ENCODE data around the gene KLHL24.
"Not testable (repeated sequence)": the region's sequence is repeated elsewhere in the genome, so short reads cannot be mapped to it uniquely, and the experiment has no call there.

The KLHL24 gene

GRCh38 chr3:183635431-183636220 lies at the start of gene KLHL24:
Gene KLHL24, plus strand, starts transcription at chr3:183635623. Its CDS starts 14,734 bp downstream, at chr3:183650357.
- peak; percentile 71 for DNase-seq

- DNase-seq = no peak
These were observed 48.9 kb upstream of the KLHL24 start for GRCh38 chr3:183586477-183586876.

DNA sequence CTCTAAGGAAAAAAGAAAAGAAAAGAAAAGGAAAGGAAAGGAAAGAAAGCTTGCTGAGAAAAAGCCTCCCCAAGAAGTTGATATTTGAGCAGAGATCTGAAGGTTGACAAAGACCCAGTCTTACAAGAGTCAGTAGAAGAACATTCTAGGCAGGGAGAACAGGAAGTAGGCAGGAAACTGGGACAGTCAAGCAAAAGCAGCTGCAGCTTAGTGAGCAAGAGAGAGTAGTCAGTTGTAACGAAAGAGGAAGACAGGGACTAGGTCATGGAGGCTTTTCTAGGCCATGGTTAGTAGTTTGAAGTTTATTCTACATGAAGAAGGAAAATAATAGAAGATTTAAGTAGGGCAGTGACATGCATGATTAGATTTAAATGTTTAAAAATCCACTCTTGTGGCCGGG lies 48.1 kb upstream of the KLHL24 start:
- no peak for DNase-seq

GRCh38 chr3:183590442-183590841 lies 45.0 kb upstream of the KLHL24 start:
- DNase-seq = no peak

GRCh38 chr3:183591881-183592521 lies 43.4 kb upstream of the KLHL24 start:
- DNase-seq = no peak

GRCh38 chr3:183592821-183593220 lies 42.6 kb upstream of the KLHL24 start:
- no peak for DNase-seq

DNA sequence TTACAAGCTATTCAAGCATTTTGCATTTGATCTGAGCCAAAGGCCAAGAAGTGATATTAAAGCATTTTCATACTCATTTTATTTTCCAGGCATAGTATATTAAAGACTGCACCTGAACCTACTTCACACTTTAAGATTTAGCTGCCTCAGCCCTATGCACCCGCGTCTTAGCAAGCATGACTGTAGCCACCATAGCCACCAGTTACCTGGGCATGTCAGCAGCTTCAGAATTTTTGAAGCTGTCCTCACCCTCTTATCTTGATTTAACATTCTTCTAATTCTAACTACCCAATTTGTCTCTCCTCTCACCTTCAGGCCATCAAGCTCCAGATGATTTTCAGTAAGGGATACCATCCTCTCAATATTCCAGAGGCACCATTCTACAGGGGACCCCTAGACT lies 40.8 kb upstream of the KLHL24 start:
- DNase-seq = no peak

GRCh38 chr3:183597959-183598358 lies 37.5 kb upstream of the KLHL24 start:
- DNase-seq = no peak

GRCh38 chr3:183611326-183611725 lies 24.1 kb upstream of the KLHL24 start:
- not testable (repeated sequence) for DNase-seq

DNA sequence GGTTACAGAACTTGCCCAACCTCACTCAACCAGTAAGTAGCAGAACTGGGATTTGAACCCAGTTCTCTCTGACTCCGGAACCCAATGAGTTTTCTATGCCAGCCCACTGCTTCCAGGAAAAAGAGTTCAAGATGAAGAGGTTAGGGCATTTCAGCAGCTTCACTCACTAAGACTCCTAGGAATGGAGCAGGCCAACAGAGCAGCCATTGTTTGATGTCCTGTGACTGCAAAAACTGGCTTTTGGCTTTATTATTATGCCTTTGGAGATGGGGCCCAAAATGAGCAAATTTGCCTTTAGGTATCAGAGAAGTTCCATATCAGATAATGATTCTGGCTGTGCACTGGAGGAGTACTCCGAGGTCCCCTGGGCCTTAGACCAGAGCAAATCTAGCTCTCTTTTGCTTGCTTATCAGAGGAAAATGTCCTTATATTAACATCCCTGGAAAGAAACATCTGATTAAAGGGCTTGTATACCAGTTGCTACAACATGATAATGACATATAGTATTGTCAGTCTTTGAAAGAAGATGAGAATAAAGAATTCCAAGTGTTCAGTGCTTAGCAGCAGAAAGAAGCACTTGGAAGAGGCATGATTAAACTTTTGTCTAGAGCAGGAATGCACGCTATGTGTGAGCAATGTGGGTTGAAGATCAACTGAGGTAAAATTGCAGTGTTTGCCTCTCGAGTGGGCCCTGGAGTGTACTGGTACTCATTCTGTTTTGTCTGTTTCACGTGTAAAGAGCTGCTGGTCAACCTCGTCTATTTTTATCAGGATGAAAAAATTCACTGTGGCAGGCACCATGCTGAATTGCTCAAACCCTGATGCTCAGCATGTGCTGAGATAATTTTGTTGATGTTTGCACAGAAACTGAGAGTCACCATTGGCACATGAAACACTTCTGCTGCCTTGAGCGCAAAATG lies 21.8 kb upstream of the KLHL24 start:
- no peak for DNase-seq

DNA sequence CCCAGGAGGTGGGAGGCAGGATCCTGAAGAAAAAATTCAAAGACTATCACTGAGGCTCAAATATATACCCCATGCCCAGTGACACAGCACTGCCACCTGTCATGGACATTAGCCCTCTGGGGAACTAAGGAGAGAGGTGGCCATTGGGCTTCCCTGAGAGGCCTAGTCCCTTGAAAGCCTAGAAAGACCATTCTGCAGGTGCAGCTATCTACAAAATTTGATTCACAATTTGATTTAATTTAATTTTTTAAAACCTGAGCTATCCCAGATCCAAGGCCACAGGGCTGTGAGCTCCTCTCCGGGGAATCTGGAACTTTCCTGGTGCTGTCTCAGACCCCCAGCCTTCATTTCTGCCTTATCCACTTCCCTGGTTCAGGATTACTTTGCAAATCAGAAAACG lies 16.9 kb upstream of the KLHL24 start:
- no peak for DNase-seq

DNA sequence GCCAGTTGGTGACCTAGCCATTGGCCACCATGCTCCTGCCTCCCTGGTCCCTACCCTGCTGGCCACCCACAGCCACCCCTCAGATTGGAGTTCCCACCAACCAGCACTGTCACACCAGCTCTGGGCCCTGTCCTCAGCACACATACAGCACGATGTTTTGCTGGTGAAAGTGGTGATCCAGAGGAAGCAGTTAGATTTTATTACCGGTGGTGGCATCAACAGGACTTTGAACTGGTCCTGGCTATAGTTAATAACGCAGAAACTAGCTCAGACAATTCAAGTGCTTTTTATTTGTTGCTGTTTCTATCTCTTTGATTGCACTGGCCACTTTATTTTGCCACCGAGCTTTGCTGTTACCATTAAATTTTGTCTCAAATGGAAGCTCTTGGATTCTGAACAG lies 16.4 kb upstream of the KLHL24 start:
- DNase-seq = no peak

GRCh38 chr3:183619624-183620251 lies 15.7 kb upstream of the KLHL24 start:
- DNase-seq = no peak

GRCh38 chr3:183620252-183620628 lies 15.2 kb upstream of the KLHL24 start:
- DNase-seq = peak; percentile 46

GRCh38 chr3:183622473-183622872 lies 12.9 kb upstream of the KLHL24 start:
- DNase-seq = not testable (repeated sequence)

GRCh38 chr3:183626877-183627594 lies 8.4 kb upstream of the KLHL24 start:
- no peak for DNase-seq

GRCh38 chr3:183629546-183630301 lies 5.7 kb upstream of the KLHL24 start:
- peak; percentile 79 for DNase-seq

- DNase-seq = no peak
These were observed 3.7 kb upstream of the KLHL24 start for GRCh38 chr3:183631715-183632114.

DNA sequence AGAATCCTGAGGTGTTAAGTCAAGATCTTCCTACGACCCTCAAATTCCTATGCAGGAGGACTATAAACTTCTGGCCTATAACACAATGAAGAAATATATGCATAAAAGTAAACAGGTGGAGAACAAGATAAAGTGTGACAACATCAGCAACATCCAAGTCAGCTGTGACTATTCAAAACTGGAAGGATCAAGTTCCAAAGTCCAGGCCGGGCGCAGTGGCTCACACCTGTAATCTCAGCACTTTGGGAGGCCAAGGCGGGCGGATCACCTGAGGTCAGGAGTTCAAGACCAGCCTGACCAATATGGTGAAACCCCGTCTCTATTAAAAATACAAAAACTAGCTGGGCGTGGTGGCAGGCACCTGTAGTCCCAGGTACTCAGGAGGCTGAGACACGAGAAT lies 2.7 kb upstream of the KLHL24 start:
- DNase-seq = not testable (repeated sequence)

DNA sequence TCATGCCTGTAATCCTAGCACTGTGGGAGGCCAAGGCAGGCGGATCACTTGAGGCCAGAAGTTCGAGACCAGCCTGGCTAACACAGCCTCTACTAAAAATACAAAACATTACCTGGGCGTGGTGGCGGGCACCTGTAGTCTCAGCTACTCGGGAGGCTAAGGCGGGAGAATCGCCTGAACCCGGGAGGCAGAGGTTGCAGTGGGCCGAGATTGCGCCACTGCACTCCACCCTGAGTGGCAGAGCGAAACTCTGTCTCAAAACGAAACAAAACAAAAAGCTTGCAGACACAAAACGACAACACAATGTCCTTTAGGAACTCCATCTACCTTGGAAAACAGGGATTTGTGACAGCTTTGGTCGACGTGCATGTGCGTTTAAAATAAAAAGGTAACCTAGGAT lies 716 bp upstream of the KLHL24 start:
- no peak for DNase-seq

GRCh38 chr3:183635107-183635430 lies 354 bp upstream of the KLHL24 start:
- no peak for DNase-seq

Data from NCI-H1436 treated with DMSO at 0.1 percent for 48 hours (cell line).